Limb (tissue), 2 donors: Measurements from ENCODE around the gene PNPO.

Experiments used
- DNase-seq, 2 donors: peaks; one replicate each; pipeline ENCODE4 v3.0.0-alpha.2; 2016; ENCODE audit errors: extremely low spot score in 2 of 2

Gene PNPO

GRCh38 chr17:47996201-47996600 is 54.8 kb downstream of the PNPO start:
- DNase-seq, result no peak

- no peak for DNase-seq
These were observed 56.2 kb downstream of the PNPO start for GRCh38 chr17:47997586-47997985.

GRCh38 chr17:47998044-47998443 is 56.7 kb downstream of the PNPO start:
- no peak for DNase-seq
